ENCODE results near the gene AREL1.

Gene AREL1

GRCh38 chr14:74653386-74654138, 59.3 kb downstream of the AREL1 start:
- TF ChIP-seq, protein P1, sequence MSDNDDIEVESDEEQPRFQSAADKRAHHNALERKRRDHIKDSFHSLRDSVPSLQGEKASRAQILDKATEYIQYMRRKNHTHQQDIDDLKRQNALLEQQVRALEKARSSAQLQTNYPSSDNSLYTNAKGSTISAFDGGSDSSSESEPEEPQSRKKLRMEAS (IDR thresholded peaks at IDR 0.05): no peak
- TF ChIP-seq NFIC (IDR thresholded peaks at IDR 0.05): no peak
- TF ChIP-seq EGR1 (IDR thresholded peaks at IDR 0.05): no peak
- no peak for TF ChIP-seq CREB1 (IDR thresholded peaks at IDR 0.05; ENCODE audit: low read depth)
- TF ChIP-seq TAF1 (IDR thresholded peaks at IDR 0.05; ENCODE audit: low read depth): no peak
- TF ChIP-seq RAD21 (IDR thresholded peaks at IDR 0.05; ENCODE audit: low read depth): no peak
- no peak for TF ChIP-seq FOXM1 (IDR thresholded peaks at IDR 0.05; ENCODE audit: borderline replicate concordance, low read depth)
- TF ChIP-seq, protein P2, sequence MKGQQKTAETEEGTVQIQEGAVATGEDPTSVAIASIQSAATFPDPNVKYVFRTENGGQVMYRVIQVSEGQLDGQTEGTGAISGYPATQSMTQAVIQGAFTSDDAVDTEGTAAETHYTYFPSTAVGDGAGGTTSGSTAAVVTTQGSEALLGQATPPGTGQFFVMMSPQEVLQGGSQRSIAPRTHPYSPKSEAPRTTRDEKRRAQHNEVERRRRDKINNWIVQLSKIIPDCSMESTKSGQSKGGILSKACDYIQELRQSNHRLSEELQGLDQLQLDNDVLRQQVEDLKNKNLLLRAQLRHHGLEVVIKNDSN (IDR thresholded peaks at IDR 0.05): no peak
- TF ChIP-seq CEBPB (IDR thresholded peaks at IDR 0.05): no peak
- no peak for TF ChIP-seq TEAD4 (IDR thresholded peaks at IDR 0.05)
- no peak for TF ChIP-seq YY1 (IDR thresholded peaks at IDR 0.05; ENCODE audit: low read depth)
- no peak for TF ChIP-seq ZBTB7A (IDR thresholded peaks at IDR 0.05; ENCODE audit: low read depth)
- TF ChIP-seq TCF12 (IDR thresholded peaks at IDR 0.05; ENCODE audit: low read depth): no peak

GRCh38 chr14:74652541-74652940, 60.3 kb downstream of the AREL1 start:
- TF ChIP-seq ZBTB7A (IDR thresholded peaks at IDR 0.05; ENCODE audit: low read depth) (no peak), CEBPB (IDR thresholded peaks at IDR 0.05) (no peak), FOXM1 (IDR thresholded peaks at IDR 0.05; ENCODE audit: borderline replicate concordance, low read depth) (no peak), YY1 (IDR thresholded peaks at IDR 0.05; ENCODE audit: low read depth) (no peak), TCF12 (IDR thresholded peaks at IDR 0.05; ENCODE audit: low read depth) (no peak), EP300 (IDR thresholded peaks at IDR 0.05; ENCODE audit: borderline replicate concordance) (no peak), TAF1 (IDR thresholded peaks at IDR 0.05; ENCODE audit: low read depth) (no peak), CREB1 (IDR thresholded peaks at IDR 0.05; ENCODE audit: low read depth) (no peak), TEAD4 (IDR thresholded peaks at IDR 0.05) (no peak), REST (IDR thresholded peaks at IDR 0.05; ENCODE audit: low read depth) (no peak)
- TF ChIP-seq, protein P2 (IDR thresholded peaks at IDR 0.05): no peak
- TF ChIP-seq, protein P1 (IDR thresholded peaks at IDR 0.05): no peak

DNA sequence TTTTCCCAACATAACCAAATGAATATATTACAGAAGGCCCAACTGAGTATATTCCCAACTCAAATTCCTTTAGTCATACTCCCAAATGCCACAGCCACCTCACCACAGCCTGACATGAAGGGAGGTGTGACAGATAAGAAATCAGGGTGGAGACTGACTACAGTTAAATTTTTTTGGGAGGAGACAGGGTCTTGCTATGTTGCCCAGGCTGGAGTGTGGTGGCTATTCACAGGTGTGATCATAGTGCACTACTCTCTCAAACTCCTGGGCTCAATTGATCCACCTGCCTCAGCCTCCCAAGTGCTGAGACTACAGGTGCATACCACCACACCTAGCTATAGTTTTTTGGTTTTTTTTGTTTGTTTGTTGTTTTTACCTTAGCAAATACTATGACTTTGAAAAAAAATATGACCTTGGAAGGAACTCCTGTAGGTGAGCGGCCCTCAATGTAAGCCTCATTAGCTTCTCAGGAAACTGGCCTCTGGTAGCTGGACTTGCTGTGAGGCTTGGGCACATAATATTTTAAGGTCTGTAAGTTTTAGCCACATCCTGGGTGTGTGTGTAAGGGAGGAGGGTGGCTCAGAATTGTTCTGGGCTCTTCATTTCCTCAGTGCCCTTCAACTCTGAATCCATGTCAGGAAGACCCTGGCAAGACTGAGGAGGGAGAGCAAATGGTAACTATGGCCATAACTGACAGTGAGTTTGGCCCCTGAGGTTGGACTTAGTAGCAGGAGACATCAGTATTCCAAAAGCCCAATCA, 61.8 kb downstream of the AREL1 start:
- TF ChIP-seq CEBPB (IDR thresholded peaks at IDR 0.05): no peak
- TF ChIP-seq FOXM1 (IDR thresholded peaks at IDR 0.05; ENCODE audit: borderline replicate concordance, low read depth): no peak
- no peak for TF ChIP-seq NFIC (IDR thresholded peaks at IDR 0.05)
- no peak for TF ChIP-seq TEAD4 (IDR thresholded peaks at IDR 0.05)
- TF ChIP-seq, protein P1 (IDR thresholded peaks at IDR 0.05): no peak
- no peak for TF ChIP-seq TCF12 (IDR thresholded peaks at IDR 0.05; ENCODE audit: low read depth)
- no peak for TF ChIP-seq REST (IDR thresholded peaks at IDR 0.05; ENCODE audit: low read depth)
- TF ChIP-seq RAD21 (IDR thresholded peaks at IDR 0.05; ENCODE audit: low read depth): no peak
- TF ChIP-seq EP300 (IDR thresholded peaks at IDR 0.05; ENCODE audit: borderline replicate concordance): no peak
- no peak for TF ChIP-seq TAF1 (IDR thresholded peaks at IDR 0.05; ENCODE audit: low read depth)

DNA sequence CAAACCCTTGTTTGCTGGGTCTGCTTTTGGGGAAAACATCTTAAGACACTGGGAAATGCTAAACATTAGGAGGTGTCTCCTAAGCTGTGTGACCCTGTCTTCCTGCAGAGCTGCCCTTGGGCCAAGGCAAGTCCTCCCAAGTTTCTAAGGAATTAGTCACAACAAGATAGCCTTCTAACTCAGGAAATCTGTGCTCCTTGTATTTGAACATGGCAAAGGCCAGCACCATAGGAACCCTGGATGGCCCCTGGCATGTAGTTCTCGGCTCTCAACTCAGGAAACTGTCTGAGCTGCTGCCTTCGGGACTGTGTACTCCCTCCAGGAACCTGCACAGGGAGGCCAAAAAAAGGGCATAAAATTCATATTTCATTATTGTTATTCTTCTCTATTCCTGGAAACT, 63.2 kb downstream of the AREL1 start:
- TF ChIP-seq TEAD4 (IDR thresholded peaks at IDR 0.05) (no peak), CREB1 (IDR thresholded peaks at IDR 0.05; ENCODE audit: low read depth) (no peak), REST (IDR thresholded peaks at IDR 0.05; ENCODE audit: low read depth) (no peak)
- TF ChIP-seq, protein P2 (IDR thresholded peaks at IDR 0.05): no peak
